Natural killer cell (primary cell): ENCODE measurements around the gene SPAG17. TPM values are rescaled to one million over a fixed set of nuclear protein-coding genes. Genes with fewer than 3 reads are reported as not detected.

Experiments
- ATAC-seq, 3 donors: fragments of 150-1000 bp in 2 of 3; fragments of 200-7000 bp in 1 of 3; cut with Tn5 transposase; 1 replicate in 1 of 3; 2 replicates in 2 of 3; pipeline ENCODE4 v1.10.0; 2021; ENCODE audit warnings: mild to moderate bottlenecking in 2 of 3, moderate library complexity in 2 of 3
- DNase-seq, 2 donors: peaks; one replicate each; pipeline versions ENCODE4 v3.0.0 to v3.0.0-alpha.2; 2013 to 2021; ENCODE audit warnings: mixed read lengths in 1 of 2
- H3K27ac ChIP-seq: one replicate; pipeline ENCODE4 v1.5.1; 2013; ENCODE audit warnings: mild to moderate bottlenecking, low read length
- H3K27me3 ChIP-seq: one replicate; pipeline ENCODE4 v1.6.1; 2013; ENCODE audit warnings: low read length; ENCODE audit not compliant: control insufficient read depth, insufficient read depth
- H3K36me3 ChIP-seq: one replicate; pipeline ENCODE4 v1.6.1; 2013; ENCODE audit warnings: low read length; ENCODE audit not compliant: control insufficient read depth, insufficient read depth
- H3K4me1 ChIP-seq: one replicate; pipeline ENCODE4 v1.6.1; 2013; ENCODE audit warnings: low read length; ENCODE audit not compliant: control insufficient read depth, insufficient read depth
- H3K4me3 ChIP-seq: one replicate; pipeline ENCODE4 v1.5.1; 2013; ENCODE audit warnings: low read length
- H3K9me3 ChIP-seq: one replicate; pipeline ENCODE4 v1.6.1; 2013; ENCODE audit warnings: low read length; ENCODE audit not compliant: control insufficient read depth, insufficient read depth
- H3K27ac Mint-ChIP-seq, 2 donors: one replicate each; pipeline ENCODE4 v1.8.0; 2022; ENCODE audit warnings: mild to moderate bottlenecking in 2 of 2, mixed read lengths in 2 of 2, moderate library complexity in 1 of 2
- H3K27me3 Mint-ChIP-seq, 2 donors: one replicate each; pipeline ENCODE4 v1.8.0; 2022; ENCODE audit warnings: low read depth in 2 of 2, mixed read lengths in 2 of 2
- H3K36me3 Mint-ChIP-seq: one replicate; pipeline ENCODE4 v1.8.0; 2022; ENCODE audit warnings: mixed read lengths
- H3K4me1 Mint-ChIP-seq, 2 donors: one replicate each; pipeline ENCODE4 v1.8.0; 2022; ENCODE audit warnings: mixed read lengths in 2 of 2
- H3K4me3 Mint-ChIP-seq: one replicate; pipeline ENCODE4 v1.8.0; 2022; ENCODE audit warnings: mild to moderate bottlenecking, moderate library complexity, mixed read lengths
- H3K9me3 Mint-ChIP-seq, 2 donors: one replicate each; pipeline ENCODE4 v1.8.0; 2022; ENCODE audit warnings: mixed read lengths in 2 of 2
- CTCF ChIP-seq: fragments of 200-600 bp; IDR thresholded peaks from one replicate; pipeline ENCODE4 v1.8.0; 2022; ENCODE audit warnings: antibody characterized with exemption
- WGBS: methylation state at CpG from one replicate; pipeline ENCODE4 v1.1.7; 2013; ENCODE audit warnings: missing lambda C conversion rate; ENCODE audit not compliant: insufficient coverage; 5-methylcytosine and 5-hydroxymethylcytosine counted together
- intact Hi-C: fragments of 100-400 bp; cut with micrococcal nuclease; formaldehyde crosslinking; loops from one replicate; pipeline ENCODE4 v1.14.2; 2022
- total RNA-seq, 4 donors: library from RNA; stranded (reverse); fragments of 120-200 nt in 1 of 4; gene quantifications; one replicate each; pipeline versions ENCODE4 v1.2.3 to v1.2.4, GENCODE V29; 2013 to 2022

Gene SPAG17
- total RNA-seq, 3 donors from 2014 or later (not counting 1 experiment from before 2014, with no cell fraction given) = not detected

- no peak for ATAC-seq
Observed at GRCh38 chr1:118028267-118028666, 156.8 kb downstream of the SPAG17 start.

GRCh38 chr1:118023199-118023598, 161.8 kb downstream of the SPAG17 start:
- no peak overlapping the region for H3K27ac ChIP-seq
- no peaks in the 10 kb centered on the region for H3K36me3 ChIP-seq
- Mint-ChIP-seq H3K27ac (no peak overlapping the region), H3K4me3 (no peak overlapping the region), H3K4me1 (no peaks in the 10 kb centered on the region), H3K9me3 (peaks cover 0 to 3% of the 10 kb centered on the region in 2 donors), H3K36me3 (no peaks in the 10 kb centered on the region), H3K27me3 (peaks cover 0 to 9% of the 10 kb centered on the region in 2 donors)
- TF ChIP-seq CTCF = no peak
- H3K27me3 ChIP-seq = no peaks in the 10 kb centered on the region
- H3K4me1 ChIP-seq = no peaks in the 10 kb centered on the region
- DNase-seq (no peak), ATAC-seq (no peak)
- H3K9me3 ChIP-seq = no peaks in the 10 kb centered on the region
- 85% methylated on average over 3 of the region's 3 CpGs for WGBS
- H3K4me3 ChIP-seq = no peak overlapping the region
- intact Hi-C loops = no loop called here

More at GRCh38 chr1:118028267-118028666, 156.8 kb downstream of the SPAG17 start:
- no peaks in the 10 kb centered on the region for H3K4me1 Mint-ChIP-seq
- no peaks in the 10 kb centered on the region for H3K27me3 ChIP-seq
- no peak overlapping the region for H3K27ac Mint-ChIP-seq
- no peak overlapping the region for H3K4me3 ChIP-seq
- intact Hi-C loops = no loop called here
- no peaks in the 10 kb centered on the region for H3K4me1 ChIP-seq
- peaks cover 2 to 9% of the 10 kb centered on the region in 2 donors for H3K27me3 Mint-ChIP-seq
- no peak overlapping the region for H3K27ac ChIP-seq
- no peak overlapping the region for H3K4me3 Mint-ChIP-seq
- H3K9me3 Mint-ChIP-seq = peaks cover 2 to 5% of the 10 kb centered on the region in 2 donors
- H3K9me3 ChIP-seq = no peaks in the 10 kb centered on the region
- no peak for TF ChIP-seq CTCF
- 25% methylated on average over 1 of the region's 1 CpG for WGBS
- DNase-seq = no peak
- H3K36me3 ChIP-seq = no peaks in the 10 kb centered on the region
- no peaks in the 10 kb centered on the region for H3K36me3 Mint-ChIP-seq

GRCh38 chr1:118021668-118022067, 163.4 kb downstream of the SPAG17 start:
- Histone ChIP-seq H3K27ac (no peak overlapping the region), H3K4me1 (no peaks in the 10 kb centered on the region), H3K36me3 (no peaks in the 10 kb centered on the region), H3K4me3 (no peak overlapping the region), H3K27me3 (no peaks in the 10 kb centered on the region), H3K9me3 (no peaks in the 10 kb centered on the region)
- no peaks in the 10 kb centered on the region for H3K36me3 Mint-ChIP-seq
- H3K27me3 Mint-ChIP-seq = peaks cover 4 to 16% of the 10 kb centered on the region in 2 donors
- DNase-seq (no peak), ATAC-seq (no peak)
- 50% methylated on average over 1 of the region's 1 CpG for WGBS
- TF ChIP-seq CTCF = no peak
- no peak overlapping the region for H3K27ac Mint-ChIP-seq
- no peak overlapping the region for H3K4me3 Mint-ChIP-seq
- intact Hi-C loops = no loop called here
- H3K9me3 Mint-ChIP-seq = peaks cover 3% of the 10 kb centered on the region in 2 donors
- H3K4me1 Mint-ChIP-seq = no peaks in the 10 kb centered on the region

- intact Hi-C loops = no loop called here
- Mint-ChIP-seq H3K36me3 (no peaks in the 10 kb centered on the region), H3K4me1 (no peaks in the 10 kb centered on the region), H3K4me3 (no peak overlapping the region), H3K27me3 (peaks cover 4 to 9% of the 10 kb centered on the region in 2 donors), H3K27ac (no peak overlapping the region), H3K9me3 (peaks cover 0 to 3% of the 10 kb centered on the region in 2 donors)
- H3K36me3 ChIP-seq = no peaks in the 10 kb centered on the region
- H3K4me3 ChIP-seq = no peak overlapping the region
- no peaks in the 10 kb centered on the region for H3K4me1 ChIP-seq
- no CpG with 5 or more reads among the region's 1 CpG for WGBS
- no peak for TF ChIP-seq CTCF
- no peak for ATAC-seq
- H3K9me3 ChIP-seq = no peaks in the 10 kb centered on the region
- DNase-seq = no peak
- no peak overlapping the region for H3K27ac ChIP-seq
- H3K27me3 ChIP-seq = no peaks in the 10 kb centered on the region
Observed at GRCh38 chr1:118018060-118018459, 167.0 kb downstream of the SPAG17 start.
